ENCODE data around the gene SLC16A9.
"Not testable (repeated sequence)": the region's sequence is repeated elsewhere in the genome, so short reads cannot be mapped to it uniquely, and the experiment has no call there.

Gene SLC16A9

DNA sequence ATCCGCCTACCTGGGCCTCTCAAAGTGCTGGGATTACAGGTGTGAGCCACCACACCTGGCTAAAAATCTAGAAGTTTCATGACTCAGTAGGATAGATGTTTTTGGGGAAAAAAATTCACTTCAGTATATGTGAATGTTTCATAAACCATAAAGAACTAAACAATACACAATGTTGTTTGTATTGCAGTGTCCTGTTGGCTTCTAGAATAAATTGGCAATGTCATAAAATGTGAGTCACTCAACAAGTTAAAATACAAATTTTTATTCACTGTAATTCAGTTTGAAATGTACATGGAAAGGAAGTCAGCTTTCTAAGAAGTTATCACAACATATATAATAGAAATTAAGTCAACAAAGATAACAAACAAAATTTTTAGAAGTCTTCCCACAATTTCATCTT, 27.1 kb upstream of the SLC16A9 start:
- TF ChIP-seq JUND (IDR thresholded peaks at IDR 0.05; ENCODE audit: low read depth) = no peak
- no peak for DNase-seq (ENCODE audit: low read depth in 1 of 2, low spot score in 1 of 2)
- in situ Hi-C loops (cut with HindIII; ENCODE audit: low pct_unique_long_range_greater_than_20kb, low sequenced_read_pairs) = no loop called here

DNA sequence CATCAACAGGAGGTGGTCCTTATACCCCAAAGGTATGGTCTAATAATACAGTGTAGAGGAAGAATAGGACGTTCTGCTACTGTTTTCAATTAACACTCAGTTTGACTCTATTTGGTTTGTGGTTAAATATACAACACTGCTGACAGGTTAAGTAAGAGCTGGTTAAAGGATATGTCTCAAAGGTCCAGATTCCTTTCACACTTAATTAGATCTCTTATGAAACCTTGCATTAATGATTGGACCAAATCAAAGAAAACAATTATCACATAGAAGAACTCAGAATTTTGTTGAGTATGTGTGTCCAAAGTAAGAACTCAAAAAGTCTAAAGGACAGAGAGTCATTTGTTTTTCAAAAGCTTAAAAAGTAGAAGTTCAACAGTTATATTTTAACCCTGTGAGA, 25.6 kb upstream of the SLC16A9 start:
- no peak for TF ChIP-seq JUND (IDR thresholded peaks at IDR 0.05; ENCODE audit: low read depth)

DNA sequence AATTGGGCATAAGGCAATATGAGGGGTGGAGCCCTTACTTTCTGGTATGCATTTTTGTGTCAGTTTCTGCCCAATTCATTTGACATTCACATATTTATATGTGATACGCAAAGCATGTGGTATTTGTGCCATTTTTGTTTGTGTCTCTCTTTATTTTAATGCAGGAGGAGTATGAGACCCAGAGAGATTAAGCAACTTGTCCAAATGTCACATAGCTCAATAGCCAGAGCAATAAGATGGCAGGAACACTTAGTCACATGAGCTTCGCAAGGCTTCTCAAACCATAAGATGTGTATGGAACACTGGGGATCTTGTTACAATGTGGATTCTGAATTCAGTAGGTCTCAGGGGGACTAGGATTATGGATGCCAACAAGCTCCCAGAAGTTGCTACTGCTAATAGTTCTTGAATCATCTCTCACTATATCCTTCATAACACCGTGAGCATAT, 24.4 kb upstream of the SLC16A9 start:
- no peak for DNase-seq (ENCODE audit: low read depth in 1 of 2, low spot score in 1 of 2)
- in situ Hi-C loops (cut with HindIII; ENCODE audit: low pct_unique_long_range_greater_than_20kb, low sequenced_read_pairs) = no loop called here

More for the DNA sequence above, 25.6 kb upstream of the SLC16A9 start:
- in situ Hi-C loops (cut with HindIII; ENCODE audit: low pct_unique_long_range_greater_than_20kb, low sequenced_read_pairs) = no loop called here
- DNase-seq (ENCODE audit: low read depth in 1 of 2, low spot score in 1 of 2) = no peak

DNA sequence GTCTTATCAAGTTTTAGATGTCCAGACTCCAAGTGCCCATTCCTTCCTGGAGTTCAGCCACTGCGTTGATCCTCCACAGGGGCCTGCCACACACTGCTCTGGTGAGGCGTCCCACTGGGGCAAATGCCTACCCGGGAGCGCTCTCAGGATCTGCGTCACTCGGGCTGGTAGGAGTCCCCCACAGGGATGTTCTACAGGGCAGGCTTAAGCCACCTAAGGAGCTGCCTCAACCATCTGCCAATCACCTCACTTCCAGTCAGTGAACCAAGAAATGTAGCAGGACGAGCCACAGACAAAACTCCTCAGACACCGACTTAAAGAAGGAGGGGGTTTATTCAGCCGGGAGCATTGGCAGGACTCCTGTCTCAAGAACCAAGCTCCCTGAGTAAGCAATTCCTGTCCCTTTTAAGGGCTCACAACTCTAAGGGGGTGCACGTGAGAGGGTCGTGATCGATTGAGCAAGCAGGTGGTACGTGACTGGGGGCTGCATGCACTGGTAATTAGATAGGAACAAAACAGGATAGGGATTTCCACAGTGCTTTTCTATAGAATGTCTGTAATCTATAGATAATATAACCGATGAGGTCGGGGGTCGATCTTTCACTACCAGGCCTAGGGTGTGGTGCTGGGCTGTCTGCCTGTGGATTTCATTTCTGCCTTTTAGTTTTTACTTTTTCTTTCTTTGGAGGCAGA, 23.8 kb upstream of the SLC16A9 start:
- DNase-seq (ENCODE audit: low read depth in 1 of 2, low spot score in 1 of 2); in situ Hi-C loops (cut with HindIII; ENCODE audit: low pct_unique_long_range_greater_than_20kb, low sequenced_read_pairs): not testable (repeated sequence)

More for the DNA sequence above, 24.4 kb upstream of the SLC16A9 start:
- no peak for TF ChIP-seq JUND (IDR thresholded peaks at IDR 0.05; ENCODE audit: low read depth)

DNA sequence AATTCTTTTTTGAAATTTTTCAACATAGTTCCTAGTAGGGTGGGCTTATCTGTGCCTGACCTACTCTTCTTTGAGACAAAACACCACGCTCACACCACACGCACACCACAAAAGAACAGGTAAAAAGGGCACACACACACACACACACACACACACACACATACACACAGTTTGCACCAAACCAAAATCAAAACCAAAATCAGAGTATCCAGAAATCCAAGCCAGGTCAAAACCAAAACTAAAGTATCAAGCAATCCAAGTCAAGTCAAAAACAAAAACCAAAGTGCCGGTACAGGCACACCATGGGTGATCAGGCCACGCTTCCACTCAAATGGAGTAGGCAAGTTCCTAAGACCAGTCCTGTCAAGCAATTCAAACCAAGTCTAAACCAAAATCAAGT, 23.2 kb upstream of the SLC16A9 start:
- DNase-seq (ENCODE audit: low read depth in 1 of 2, low spot score in 1 of 2); in situ Hi-C loops (cut with HindIII; ENCODE audit: low pct_unique_long_range_greater_than_20kb, low sequenced_read_pairs): not testable (repeated sequence)

DNA sequence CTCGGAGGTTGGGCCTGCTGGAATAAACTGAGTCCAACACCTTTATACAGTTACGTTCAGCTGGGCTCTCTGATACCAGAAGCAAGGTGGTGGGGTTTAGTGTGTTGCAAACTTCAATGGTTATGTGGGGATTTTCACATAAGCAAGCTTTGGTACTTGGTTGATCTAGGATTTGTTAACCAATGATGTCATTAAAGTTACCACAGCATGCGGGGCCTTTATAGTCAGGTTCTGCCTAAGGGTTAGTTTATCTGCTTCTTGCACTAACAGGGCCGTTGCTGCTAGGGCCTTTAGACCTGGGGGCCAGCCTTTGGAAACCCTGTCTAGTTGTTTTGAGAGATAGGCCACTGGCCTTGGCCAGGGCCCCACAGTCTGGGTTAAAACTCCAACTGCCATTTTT, 19.5 kb upstream of the SLC16A9 start:
- in situ Hi-C loops (cut with HindIII; ENCODE audit: low pct_unique_long_range_greater_than_20kb, low sequenced_read_pairs); DNase-seq (ENCODE audit: low read depth in 1 of 2, low spot score in 1 of 2): not testable (repeated sequence)

DNA sequence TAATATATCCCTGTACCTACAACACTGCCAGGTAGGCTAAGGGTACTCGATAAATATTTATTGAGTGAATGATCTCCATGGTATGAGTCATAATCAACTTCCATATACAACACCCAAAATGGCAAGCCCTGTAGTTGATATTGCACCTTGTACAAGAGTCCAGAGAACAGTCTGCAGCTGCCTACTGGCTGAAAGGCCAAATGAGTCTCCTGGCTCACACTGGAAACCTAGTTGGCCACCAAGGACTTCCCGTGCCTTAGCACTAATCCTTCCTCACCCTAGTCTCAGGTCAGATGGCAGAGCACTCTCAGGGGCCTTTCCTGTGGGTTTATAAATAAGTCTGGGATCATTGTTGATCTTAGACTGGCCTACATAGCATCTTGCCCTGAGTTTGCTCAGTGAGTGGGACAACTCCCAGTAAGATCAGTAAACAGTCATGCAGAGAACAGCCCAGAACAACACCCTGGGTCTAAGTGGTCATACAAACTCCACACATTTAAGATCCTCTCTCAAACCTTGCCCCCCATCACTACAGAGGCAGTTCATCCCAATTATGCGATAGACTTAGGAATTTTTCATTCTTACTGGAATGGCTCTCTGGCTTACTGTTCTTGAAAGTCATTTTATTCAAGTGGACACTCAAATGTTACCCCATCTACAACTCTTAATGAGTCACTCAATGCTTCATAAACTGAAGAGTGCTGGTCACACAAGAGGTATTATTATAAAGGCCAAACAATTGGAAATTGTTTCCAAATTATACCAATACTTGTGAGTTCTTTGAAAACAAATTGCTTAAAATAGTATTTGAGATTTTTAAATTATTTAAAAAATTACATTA, 14.7 kb upstream of the SLC16A9 start:
- no peak for TF ChIP-seq JUND (IDR thresholded peaks at IDR 0.05; ENCODE audit: low read depth)
- in situ Hi-C loops (cut with HindIII; ENCODE audit: low pct_unique_long_range_greater_than_20kb, low sequenced_read_pairs) = no loop called here

DNA sequence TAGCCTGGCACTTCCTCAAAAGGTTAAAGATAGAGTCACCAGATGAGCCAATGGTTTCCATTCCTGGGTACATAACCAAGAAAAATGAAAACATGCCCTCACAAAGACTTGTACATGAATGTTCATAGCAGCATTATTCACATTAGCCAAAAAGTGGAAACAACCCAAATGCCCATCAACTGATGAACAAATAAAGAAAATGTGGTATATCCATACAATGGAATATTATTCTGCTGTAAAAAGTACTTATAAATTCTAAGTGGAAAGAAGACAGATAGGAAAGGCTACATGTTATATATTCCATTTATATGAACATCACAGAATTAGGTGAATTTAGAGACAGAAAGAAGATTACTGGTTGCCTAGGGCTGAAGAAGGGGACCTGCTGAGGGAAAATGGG, 10.7 kb upstream of the SLC16A9 start:
- DNase-seq (ENCODE audit: low read depth in 1 of 2, low spot score in 1 of 2) = no peak
- in situ Hi-C loops (cut with HindIII; ENCODE audit: low pct_unique_long_range_greater_than_20kb, low sequenced_read_pairs) = no loop called here
- no peak for TF ChIP-seq JUND (IDR thresholded peaks at IDR 0.05; ENCODE audit: low read depth)

More for the DNA sequence above, 14.7 kb upstream of the SLC16A9 start:
- no peak for DNase-seq (ENCODE audit: low read depth in 1 of 2, low spot score in 1 of 2)

DNA sequence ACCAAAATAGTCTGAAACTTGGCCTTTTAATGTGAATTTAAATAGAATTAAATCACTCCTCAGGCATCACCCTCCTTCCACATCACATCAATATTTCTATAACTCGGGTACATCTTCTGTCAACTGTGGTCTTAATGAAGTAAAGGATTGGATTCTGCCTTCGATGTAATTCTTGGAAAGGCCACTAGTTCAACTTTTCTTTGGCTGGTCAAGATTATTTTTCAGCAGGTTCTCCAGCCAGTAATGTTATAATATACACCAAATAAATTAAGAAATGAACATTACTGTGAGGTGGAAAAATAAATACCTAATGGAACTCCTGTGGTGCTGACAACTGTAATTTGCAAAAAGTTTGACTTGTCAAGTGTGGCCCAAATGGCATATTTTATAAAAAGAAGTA, 9.7 kb upstream of the SLC16A9 start:
- TF ChIP-seq JUND (IDR thresholded peaks at IDR 0.05; ENCODE audit: low read depth) = no peak
- in situ Hi-C loops (cut with HindIII; ENCODE audit: low pct_unique_long_range_greater_than_20kb, low sequenced_read_pairs) = no loop called here
- DNase-seq (ENCODE audit: low read depth in 1 of 2, low spot score in 1 of 2) = no peak

DNA sequence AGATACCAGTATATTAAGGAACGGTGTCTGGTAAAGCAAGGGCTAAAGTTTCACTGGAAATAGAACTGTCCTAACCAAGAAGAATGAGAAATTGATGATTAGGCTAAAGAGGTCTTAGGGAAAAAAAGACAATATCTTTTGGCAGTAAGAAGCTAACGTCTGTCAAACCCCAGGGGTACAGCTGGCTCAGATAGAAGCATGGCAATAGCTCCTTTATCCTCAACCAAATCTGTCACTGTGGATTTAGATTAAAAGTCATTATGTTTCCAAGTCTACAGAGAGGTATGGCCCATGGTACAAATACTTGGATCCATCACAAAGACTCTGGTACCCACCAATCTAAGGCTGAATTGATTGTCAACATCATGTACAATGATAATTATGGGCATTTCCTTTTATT, 8.6 kb upstream of the SLC16A9 start:
- in situ Hi-C loops (cut with HindIII; ENCODE audit: low pct_unique_long_range_greater_than_20kb, low sequenced_read_pairs) = no loop called here
- no peak for TF ChIP-seq JUND (IDR thresholded peaks at IDR 0.05; ENCODE audit: low read depth)
- DNase-seq (ENCODE audit: low read depth in 1 of 2, low spot score in 1 of 2) = no peak

DNA sequence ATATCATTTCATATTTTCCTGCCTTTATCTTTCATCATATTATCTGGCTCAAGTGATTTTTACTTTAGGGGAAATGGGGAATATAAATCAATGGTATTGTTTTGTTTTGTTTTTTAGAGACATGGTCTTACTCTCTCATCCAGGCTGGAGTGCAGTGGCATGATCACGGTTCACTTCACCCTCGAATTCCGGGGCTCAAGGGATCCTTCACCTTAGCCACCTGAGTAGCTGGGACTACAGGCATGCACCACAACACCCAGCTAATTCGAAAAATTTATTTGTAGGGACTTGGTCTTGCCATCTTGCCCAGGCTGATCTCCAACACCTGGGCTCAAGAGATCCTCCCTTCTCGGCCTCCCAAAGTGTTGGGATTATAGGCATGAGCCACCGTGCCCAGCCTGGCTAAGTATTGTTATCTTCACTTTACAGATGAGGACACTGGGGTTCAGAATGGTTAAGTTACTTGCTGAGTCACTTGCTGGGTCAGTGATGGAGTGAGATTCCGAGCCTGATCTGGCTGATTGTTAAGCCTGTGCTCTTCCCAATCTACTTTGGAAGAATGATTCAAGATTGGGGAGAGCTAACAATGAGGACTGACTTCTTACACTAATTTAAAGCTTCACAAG, 3.7 kb upstream of the SLC16A9 start:
- in situ Hi-C loops (cut with HindIII; ENCODE audit: low pct_unique_long_range_greater_than_20kb, low sequenced_read_pairs) = no loop called here
- TF ChIP-seq JUND (IDR thresholded peaks at IDR 0.05; ENCODE audit: low read depth) = no peak

DNA sequence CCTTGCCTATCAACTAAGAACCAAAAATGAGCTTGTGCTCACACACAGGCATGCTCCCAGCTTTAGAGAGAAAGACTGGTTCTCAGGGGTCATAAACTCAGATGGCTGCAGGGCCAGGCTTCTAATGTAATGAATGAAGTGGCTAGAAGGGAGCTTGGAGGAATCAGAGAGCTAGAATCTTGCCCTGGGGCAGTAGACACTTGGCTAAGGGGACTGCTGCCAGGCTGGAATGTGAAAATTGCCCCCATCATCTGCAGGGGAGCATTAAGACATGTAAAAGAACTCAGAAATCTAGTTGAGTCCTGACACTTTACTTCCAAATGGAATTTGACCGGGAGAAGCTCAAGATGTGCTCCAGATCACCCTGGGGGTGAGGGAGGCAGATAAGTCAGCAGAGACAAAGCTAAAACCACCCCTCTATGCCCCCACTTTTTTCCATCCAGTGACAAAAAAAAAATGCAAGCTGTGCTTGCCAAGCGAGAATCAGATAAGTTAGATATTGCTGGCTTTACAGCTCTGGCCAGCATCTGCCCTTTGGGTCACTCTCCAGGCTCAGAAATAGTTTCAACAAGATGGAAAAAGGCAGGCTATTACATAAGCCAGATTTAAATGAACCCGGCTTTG, 2.3 kb upstream of the SLC16A9 start:
- in situ Hi-C loops (cut with HindIII; ENCODE audit: low pct_unique_long_range_greater_than_20kb, low sequenced_read_pairs) = no loop called here
- no peak for DNase-seq (ENCODE audit: low read depth in 1 of 2, low spot score in 1 of 2)
- TF ChIP-seq JUND (IDR thresholded peaks at IDR 0.05; ENCODE audit: low read depth) = no peak

More for the DNA sequence above, 3.7 kb upstream of the SLC16A9 start:
- no peak for DNase-seq (ENCODE audit: low read depth in 1 of 2, low spot score in 1 of 2)
